ENCODE results near the gene ISL1.
A peak's percentile ranks its signal among the peaks of the same experiment; 100 is the strongest.

ISL1 gene

DNA sequence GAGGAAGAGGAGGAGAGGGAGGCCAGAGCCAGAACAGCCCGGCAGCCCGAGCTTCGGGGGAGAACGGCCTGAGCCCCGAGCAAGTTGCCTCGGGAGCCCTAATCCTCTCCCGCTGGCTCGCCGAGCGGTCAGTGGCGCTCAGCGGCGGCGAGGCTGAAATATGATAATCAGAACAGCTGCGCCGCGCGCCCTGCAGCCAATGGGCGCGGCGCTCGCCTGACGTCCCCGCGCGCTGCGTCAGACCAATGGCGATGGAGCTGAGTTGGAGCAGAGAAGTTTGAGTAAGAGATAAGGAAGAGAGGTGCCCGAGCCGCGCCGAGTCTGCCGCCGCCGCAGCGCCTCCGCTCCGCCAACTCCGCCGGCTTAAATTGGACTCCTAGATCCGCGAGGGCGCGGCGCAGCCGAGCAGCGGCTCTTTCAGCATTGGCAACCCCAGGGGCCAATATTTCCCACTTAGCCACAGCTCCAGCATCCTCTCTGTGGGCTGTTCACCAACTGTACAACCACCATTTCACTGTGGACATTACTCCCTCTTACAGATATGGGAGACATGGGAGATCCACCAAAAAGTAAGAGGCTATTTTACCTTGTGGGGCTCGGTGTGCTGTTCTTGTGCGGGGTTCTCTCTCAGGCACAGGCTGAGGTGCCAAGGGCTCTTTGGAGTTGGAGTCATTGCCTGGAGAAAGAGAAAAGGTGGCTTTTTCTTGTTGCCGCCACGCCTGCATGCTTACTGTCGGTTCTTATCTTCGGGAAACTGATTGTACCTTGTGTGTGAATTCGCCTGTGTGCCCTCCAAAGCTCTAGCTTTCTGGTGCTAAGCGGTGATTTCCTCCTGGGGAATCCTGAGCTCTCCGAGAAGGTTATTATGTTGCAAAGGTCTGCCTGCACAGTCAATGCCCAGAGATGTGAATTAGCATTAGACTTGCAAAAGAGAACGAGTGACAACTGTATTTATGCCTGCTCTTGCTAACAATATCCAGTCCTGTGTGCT lies at the start of gene ISL1:
Gene ISL1 (plus strand): TSS at position 318 of the 991 bp plus-strand sequence. CDS start 224 bp downstream, at position 542.
- peak in 3 of 10 donors; percentile 66 to 84 (median 69) for DNase-seq
- intact Hi-C loops (cut with DNase I): loop anchor here (10.0 kb wide), 1 partner anchor 419 kb away; no protein-coding TSS in a partner anchor

DNA sequence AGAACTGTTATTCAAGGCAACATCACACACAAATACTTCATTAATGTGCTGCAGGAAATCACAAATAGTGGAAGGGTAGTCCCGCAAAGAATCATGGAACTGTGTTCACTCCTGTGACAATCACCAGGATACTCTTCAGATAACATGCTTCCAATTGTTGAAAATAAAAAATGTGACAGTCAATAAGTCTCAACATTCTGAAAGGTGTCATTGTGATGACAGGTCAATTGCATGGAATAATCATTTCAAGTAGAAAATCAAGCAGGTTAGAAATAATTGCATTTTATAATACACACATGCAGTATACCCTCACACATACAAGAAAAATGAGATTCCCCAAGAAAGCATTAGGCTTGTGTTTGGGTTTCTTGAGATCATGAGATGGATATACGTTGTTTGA lies 46.4 kb upstream of the ISL1 start:
- no peak for DNase-seq
- intact Hi-C loops (cut with DNase I): no loop called here

DNA sequence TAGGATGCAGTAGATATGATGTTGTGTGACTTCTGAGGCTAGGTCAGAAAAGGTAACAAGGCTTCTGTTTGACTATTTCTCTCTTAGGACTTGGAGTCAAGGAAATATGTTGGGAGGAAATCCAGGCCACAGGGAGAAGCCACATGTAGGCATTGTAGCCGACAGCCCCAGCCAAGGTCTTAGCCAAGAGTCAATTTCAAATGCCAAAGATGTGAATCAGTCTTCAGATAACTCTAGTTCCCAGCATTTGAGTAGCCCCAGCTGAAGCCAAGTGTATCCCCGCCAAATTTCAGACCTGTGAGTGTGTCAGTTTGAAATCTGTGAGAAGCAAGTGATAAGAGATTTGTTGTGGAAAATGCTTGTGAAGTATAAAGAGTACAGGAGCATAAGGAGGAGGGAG lies 38.1 kb upstream of the ISL1 start:
- no peak for DNase-seq
- intact Hi-C loops (cut with DNase I): no loop called here

- no peak for DNase-seq
- intact Hi-C loops (cut with DNase I): no loop called here
Measured at GRCh38 chr5:51347157-51347556, 36.1 kb upstream of the ISL1 start.

DNA sequence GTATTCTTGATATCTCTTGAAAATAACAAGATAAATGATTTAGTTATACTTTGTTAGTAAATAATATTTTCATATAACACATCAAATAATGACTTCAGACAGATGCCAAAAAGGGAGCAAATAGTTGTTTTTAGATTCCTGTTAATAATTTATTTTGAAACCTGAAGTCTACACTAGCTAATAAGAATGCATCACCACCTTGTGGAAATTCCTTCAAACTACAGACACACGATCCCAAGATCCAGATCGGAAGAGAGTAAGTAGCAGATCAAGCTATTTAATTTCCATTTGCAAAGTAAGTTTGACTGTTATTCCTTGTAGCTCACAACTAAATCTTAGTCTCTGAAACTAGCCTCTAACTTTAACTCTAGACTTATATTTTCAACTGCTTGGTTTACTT lies 35.5 kb upstream of the ISL1 start:
- no peak for DNase-seq

GRCh38 chr5:51371052-51371451 lies 12.2 kb upstream of the ISL1 start:
- no peak for DNase-seq
- intact Hi-C loops (cut with DNase I): no loop called here

More for the DNA sequence above, 35.5 kb upstream of the ISL1 start:
- intact Hi-C loops (cut with DNase I): no loop called here

DNA sequence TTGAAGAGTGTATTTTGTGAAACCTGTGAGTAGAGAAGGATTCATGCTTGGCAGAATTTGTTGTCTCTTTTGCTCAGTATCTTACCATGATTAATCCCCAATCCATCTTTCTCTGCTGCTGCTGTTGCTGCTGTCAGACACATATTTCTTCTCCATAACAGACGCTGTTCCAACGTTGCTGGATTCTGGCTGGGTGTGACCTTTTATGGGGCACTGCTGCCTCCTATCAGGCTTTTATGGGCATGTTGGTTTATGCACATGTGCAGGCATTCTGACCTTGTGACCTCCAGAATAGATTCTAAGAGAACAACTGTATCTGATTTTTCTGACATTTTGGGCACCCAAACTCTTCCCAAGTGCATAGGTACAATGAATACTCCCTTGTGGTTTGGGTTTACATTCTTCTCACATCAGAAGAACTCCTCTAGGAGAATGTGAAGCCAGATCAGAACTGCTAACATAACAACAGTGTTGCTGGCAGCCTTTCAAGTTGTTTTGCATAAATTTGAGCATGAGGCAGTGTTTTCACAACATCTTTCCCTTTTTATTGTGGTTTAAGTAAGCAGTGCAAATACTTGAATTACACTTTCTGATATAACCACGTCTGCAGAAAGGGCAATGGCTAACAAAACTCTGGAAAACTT lies 9.2 kb upstream of the ISL1 start:
- intact Hi-C loops (cut with DNase I): no loop called here
- peak in 1 of 10 donors; percentile 49 for DNase-seq

- intact Hi-C loops (cut with DNase I): no loop called here
- no peak for DNase-seq
Measured at GRCh38 chr5:51375084-51375483, 8.2 kb upstream of the ISL1 start.

GRCh38 chr5:51376509-51376908 lies 6.7 kb upstream of the ISL1 start:
- DNase-seq: no peak
- intact Hi-C loops (cut with DNase I): no loop called here

- intact Hi-C loops (cut with DNase I): no loop called here
- DNase-seq: peak in 1 of 10 donors; percentile 40
Measured at GRCh38 chr5:51377151-51378060, 5.8 kb upstream of the ISL1 start.

DNA sequence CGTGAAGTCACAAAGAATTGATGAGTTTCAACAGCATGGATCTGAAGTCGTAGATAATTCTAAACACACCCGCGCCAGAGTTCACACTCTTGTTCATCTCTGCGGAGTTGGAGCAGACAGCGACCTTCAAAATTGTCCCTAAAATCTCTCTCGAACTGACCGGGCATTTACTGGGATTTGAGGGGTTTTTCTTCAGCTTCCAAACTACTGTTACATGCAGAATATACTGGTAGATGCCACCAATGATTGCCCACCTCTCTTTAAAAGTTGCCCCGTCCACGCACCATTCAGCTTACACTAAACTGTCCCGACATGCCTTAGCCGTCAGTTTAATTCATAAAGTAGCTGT lies 5.2 kb upstream of the ISL1 start:
- intact Hi-C loops (cut with DNase I): no loop called here
- no peak for DNase-seq

GRCh38 chr5:51378448-51379330 lies 4.6 kb upstream of the ISL1 start:
- intact Hi-C loops (cut with DNase I): no loop called here

GRCh38 chr5:51379331-51379700 lies 3.9 kb upstream of the ISL1 start:
- intact Hi-C loops (cut with DNase I): no loop called here
- no peak for DNase-seq

More at GRCh38 chr5:51378448-51379330, 4.6 kb upstream of the ISL1 start:
- DNase-seq: peak in 2 of 10 donors; percentile 37 to 62

- intact Hi-C loops (cut with DNase I): loop anchor here (10.0 kb wide), 1 partner anchor 416 kb away; no protein-coding TSS in a partner anchor
- no peak for DNase-seq
Measured at GRCh38 chr5:51380603-51381207, 2.5 kb upstream of the ISL1 start.

DNA sequence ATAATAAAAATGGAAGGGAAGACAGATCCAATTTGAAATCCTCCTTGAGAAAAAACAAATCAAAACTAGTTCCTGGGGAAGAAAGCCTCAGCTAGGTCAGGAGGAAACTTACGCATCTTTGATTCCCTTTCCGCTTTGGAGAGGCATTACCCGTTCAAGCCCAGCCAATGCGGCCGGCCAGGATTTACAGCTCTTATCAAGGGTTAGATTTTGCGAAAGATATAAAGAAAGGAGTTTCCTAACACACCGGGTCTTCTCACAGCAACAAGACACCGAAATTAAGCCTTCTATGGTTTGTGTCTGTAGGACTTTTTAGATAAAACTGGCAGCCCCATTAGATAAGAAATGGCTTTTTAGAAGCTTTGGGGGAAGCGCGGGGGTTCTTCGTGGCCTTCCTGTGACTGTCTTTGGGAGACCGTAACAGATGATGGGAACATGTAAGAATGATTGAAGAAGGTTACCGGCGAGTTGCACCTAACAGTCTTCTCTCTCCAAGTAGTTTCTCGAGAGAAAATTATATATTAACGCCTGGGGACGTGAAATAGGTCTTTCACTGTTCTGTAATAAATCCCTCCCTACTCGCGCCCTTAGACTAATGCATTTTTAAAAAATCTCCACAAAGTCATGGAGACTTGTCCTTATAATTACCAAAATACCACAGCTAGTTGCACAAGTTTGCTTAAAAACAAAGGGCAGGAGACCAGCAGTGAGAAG lies 1.3 kb upstream of the ISL1 start:
- DNase-seq: peak in 1 of 10 donors; percentile 14
- intact Hi-C loops (cut with DNase I): loop anchor here (10.0 kb wide), 1 partner anchor 417 kb away; no protein-coding TSS in a partner anchor

- intact Hi-C loops (cut with DNase I): loop anchor here (10.0 kb wide), 1 partner anchor 418 kb away; no protein-coding TSS in a partner anchor
- DNase-seq: peak in 3 of 10 donors; percentile 44 to 76 (median 71)
Measured at GRCh38 chr5:51382521-51383130, 622 bp upstream of the ISL1 start.

- DNase-seq: no peak
- intact Hi-C loops (cut with DNase I): loop anchor here (10.0 kb wide), 1 partner anchor 420 kb away; no protein-coding TSS in a partner anchor
Measured at GRCh38 chr5:51384281-51384840, 1.1 kb downstream of the ISL1 start.

Measured in posterior cingulate gyrus (tissue), 11 donors.